Measurements from ENCODE around the gene QTRT2. TPM values are rescaled to one million over a fixed set of nuclear protein-coding genes. Genes with fewer than 3 reads are reported as not detected.
A peak's percentile ranks its signal among the peaks of the same experiment; 100 is the strongest.

QTRT2 gene
- total RNA-seq, 1 donor from 2014 or later = 22.2 TPM

DNA sequence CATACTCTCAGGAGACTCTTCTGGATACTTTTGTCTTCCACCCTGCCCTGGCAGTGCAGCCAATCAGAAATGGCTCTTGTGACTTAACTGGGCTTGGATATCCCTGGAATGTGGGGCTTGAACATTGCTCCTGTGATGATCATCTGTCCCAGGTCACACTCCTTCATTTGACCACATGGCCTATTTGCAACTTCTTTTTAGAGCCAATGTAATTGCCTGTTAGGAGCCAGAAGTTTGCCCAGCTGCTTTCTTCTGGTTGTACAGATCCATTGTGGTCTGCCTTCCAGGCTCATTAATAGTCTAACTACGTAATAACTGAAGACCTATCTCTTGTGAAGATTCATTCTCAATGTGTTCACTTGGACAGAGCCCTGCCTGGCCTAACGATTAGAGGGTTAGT, 29.8 kb downstream of the QTRT2 start:
- no peak overlapping the region for H3K27ac ChIP-seq
- H3K4me1 ChIP-seq = no peaks in the 10 kb centered on the region
- intact Hi-C loops (cut with DNase I) = no loop called here
- TF ChIP-seq, protein P1, sequence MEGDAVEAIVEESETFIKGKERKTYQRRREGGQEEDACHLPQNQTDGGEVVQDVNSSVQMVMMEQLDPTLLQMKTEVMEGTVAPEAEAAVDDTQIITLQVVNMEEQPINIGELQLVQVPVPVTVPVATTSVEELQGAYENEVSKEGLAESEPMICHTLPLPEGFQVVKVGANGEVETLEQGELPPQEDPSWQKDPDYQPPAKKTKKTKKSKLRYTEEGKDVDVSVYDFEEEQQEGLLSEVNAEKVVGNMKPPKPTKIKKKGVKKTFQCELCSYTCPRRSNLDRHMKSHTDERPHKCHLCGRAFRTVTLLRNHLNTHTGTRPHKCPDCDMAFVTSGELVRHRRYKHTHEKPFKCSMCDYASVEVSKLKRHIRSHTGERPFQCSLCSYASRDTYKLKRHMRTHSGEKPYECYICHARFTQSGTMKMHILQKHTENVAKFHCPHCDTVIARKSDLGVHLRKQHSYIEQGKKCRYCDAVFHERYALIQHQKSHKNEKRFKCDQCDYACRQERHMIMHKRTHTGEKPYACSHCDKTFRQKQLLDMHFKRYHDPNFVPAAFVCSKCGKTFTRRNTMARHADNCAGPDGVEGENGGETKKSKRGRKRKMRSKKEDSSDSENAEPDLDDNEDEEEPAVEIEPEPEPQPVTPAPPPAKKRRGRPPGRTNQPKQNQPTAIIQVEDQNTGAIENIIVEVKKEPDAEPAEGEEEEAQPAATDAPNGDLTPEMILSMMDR (IDR thresholded peaks at IDR 0.05) = no peak
- ATAC-seq (no peak), DNase-seq (no peak)
- H3K36me3 ChIP-seq = peaks cover 54% of the 10 kb centered on the region
- no peaks in the 10 kb centered on the region for H3K9me3 ChIP-seq
- no peaks in the 10 kb centered on the region for H3K27me3 ChIP-seq (ENCODE audit: low read depth)
- H3K4me3 ChIP-seq = no peak overlapping the region

DNA sequence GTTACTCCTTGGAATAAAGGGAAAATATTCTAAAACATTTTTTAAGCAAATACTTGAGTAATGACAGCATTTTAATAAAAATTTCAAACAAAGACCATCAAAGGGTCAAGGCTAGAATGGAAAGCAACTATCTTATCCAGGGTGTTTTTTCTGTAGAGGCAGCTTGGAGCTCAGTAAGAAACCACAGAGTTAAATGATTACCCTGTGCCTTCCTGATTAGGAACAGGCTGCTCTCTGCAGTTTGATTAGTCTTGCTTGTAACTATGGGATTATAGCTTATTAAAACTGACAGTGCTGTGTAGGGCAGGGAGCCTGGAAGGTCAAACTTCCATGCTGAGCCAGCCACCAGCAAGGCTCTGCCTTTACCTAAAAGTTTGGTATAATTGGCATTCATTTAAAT, 33.1 kb downstream of the QTRT2 start:
- intact Hi-C loops (cut with DNase I) = no loop called here
- TF ChIP-seq, protein P1 (IDR thresholded peaks at IDR 0.05) = no peak

DNA sequence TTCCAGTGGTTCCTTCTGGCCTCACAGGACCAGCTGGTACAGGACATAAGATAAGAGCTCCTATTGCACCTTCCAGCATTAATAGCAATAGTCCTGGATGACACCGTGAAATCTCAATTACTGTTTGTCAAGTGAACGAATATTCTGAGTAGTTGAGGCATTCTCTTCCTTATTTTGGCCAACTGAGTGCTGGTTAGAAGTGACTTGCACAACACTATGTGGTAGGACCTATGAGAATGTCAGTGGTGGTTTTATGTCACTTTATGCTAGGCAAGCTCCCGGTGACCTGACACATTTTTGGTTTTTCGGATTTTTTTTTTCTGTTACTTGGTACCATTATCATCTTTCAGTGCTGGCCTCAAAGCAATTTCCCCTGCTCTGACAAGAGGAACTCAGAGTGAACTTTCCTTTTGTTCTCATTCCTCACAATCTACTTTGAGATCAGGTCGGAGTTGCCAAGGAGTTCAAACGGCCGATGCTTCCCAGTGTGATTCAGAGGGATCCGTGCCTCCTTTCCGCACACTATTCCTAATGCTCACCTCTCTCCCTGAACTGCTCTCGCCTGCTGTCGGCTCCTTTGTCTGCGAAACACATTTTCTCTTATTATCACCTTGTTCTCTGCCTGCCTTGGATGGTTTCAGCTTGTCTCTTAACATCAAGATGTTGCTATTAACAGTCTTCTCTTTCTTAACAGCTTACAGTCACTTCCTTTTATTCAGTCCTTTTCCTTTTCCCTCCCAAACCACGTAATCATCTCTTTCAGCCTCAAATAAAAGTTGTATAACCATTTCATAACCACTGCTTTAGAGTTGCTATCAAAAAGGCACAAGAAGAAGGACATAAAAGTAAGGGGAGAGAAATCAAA, 35.8 kb downstream of the QTRT2 start:
- Histone ChIP-seq H3K27me3 (ENCODE audit: low read depth) (no peaks in the 10 kb centered on the region), H3K36me3 (no peaks in the 10 kb centered on the region), H3K9me3 (no peaks in the 10 kb centered on the region), H3K4me1 (peaks cover 12% of the 10 kb centered on the region), H3K4me3 (no peak overlapping the region), H3K27ac (peak overlapping the region; percentile 51)
- intact Hi-C loops (cut with DNase I) = no loop called here
- DNase-seq = no peak
- peak; percentile 33 to 37 for ATAC-seq
- TF ChIP-seq, protein P1 (IDR thresholded peaks at IDR 0.05) = no peak

More for the DNA sequence above, 33.1 kb downstream of the QTRT2 start:
- peaks cover 12% of the 10 kb centered on the region for H3K4me1 ChIP-seq
- no peak for ATAC-seq
- no peak overlapping the region for H3K27ac ChIP-seq
- DNase-seq = no peak
- no peaks in the 10 kb centered on the region for H3K9me3 ChIP-seq
- H3K4me3 ChIP-seq = no peak overlapping the region
- H3K36me3 ChIP-seq = peaks cover 24% of the 10 kb centered on the region
- no peaks in the 10 kb centered on the region for H3K27me3 ChIP-seq (ENCODE audit: low read depth)

DNA sequence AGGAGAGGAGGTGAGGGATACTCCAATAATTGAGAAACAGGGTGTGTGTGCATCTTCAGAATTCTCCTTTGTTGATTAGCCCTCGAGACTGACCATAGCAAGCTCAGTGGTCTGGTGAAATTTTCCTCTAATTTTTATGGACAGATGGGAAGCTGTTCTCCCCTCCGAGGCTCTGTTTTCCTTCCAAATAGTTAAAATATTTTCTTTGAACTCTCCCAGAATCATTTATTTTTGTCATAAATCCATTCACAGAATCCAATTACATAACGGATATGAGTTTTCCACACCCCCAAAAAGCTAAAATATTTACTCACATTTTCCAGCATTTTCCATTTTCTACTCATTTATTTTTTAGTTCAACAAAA, 36.5 kb downstream of the QTRT2 start:
- Histone ChIP-seq H3K9me3 (no peaks in the 10 kb centered on the region), H3K27ac (peak overlapping the region; percentile 51), H3K27me3 (ENCODE audit: low read depth) (no peaks in the 10 kb centered on the region), H3K4me1 (peaks cover 12% of the 10 kb centered on the region), H3K4me3 (no peak overlapping the region), H3K36me3 (no peaks in the 10 kb centered on the region)
- intact Hi-C loops (cut with DNase I) = no loop called here
- TF ChIP-seq, protein P1 (IDR thresholded peaks at IDR 0.05) = no peak
- peak in 1 of 2 donors; percentile 23 for ATAC-seq
- no peak for DNase-seq

DNA sequence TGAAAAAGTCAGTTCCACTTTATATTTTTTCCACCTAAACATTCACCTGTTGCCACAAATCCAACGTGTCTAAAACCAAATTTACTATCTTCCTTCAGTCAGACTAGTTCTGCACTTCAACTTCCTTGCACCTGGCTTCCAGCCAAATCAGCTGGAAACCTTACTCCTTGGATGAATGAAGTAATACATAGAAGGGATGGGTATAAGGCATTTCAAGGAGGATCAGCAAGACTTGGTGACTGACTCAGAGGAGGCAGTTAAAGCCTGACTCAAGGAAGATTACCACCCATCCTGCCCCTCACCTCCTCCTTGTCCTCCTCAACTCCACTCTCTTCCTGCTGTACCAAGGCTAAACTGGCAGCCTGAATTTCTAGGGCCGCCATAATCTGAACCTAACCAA, 37.1 kb downstream of the QTRT2 start:
- ATAC-seq (peak in 1 of 2 donors; percentile 19), DNase-seq (no peak)
- Histone ChIP-seq H3K9me3 (no peaks in the 10 kb centered on the region), H3K4me3 (no peak overlapping the region), H3K36me3 (no peaks in the 10 kb centered on the region), H3K4me1 (peaks cover 12% of the 10 kb centered on the region), H3K27me3 (ENCODE audit: low read depth) (no peaks in the 10 kb centered on the region), H3K27ac (no peak overlapping the region)
- TF ChIP-seq, protein P1 (IDR thresholded peaks at IDR 0.05) = no peak
- intact Hi-C loops (cut with DNase I) = no loop called here

Measured in lower lobe of right lung (tissue), 2 donors.